Uterus (tissue), 4 donors: ENCODE measurements around the gene FAM13B. TPM values are rescaled to one million over a fixed set of nuclear protein-coding genes. Genes with fewer than 3 reads are reported as not detected.
"Not testable (repeated sequence)": the region's sequence is repeated elsewhere in the genome, so short reads cannot be mapped to it uniquely, and the experiment has no call there.

Experiments used
- DNase-seq, 2 donors: peaks; one replicate each; pipeline ENCODE4 v3.0.0-alpha.2; 2019 to 2020
- H3K27ac ChIP-seq, 2 donors: fragments of 200-600 bp; sonication (generic); 1 replicate in 1 of 2; 2 replicates in 1 of 2; pipeline ENCODE4 v1.5.1; 2016 to 2018
- H3K27me3 ChIP-seq, 2 donors: fragments of 200-600 bp; sonication (generic); one replicate each; pipeline ENCODE4 v1.5.1; 2018 to 2019; ENCODE audit warnings: control low read depth in 1 of 2
- H3K36me3 ChIP-seq, 2 donors: fragments of 200-600 bp; sonication (generic); one replicate each; pipeline ENCODE4 v1.5.1; 2019; ENCODE audit warnings: control low read depth in 1 of 2
- H3K4me1 ChIP-seq, 2 donors: fragments of 200-600 bp; sonication (generic); one replicate each; pipeline ENCODE4 v1.5.1; 2018 to 2019; ENCODE audit warnings: control low read depth in 1 of 2
- H3K4me3 ChIP-seq, 2 donors: fragments of 200-600 bp; sonication (generic); 1 replicate in 1 of 2; 2 replicates in 1 of 2; pipeline ENCODE4 v1.5.1; 2018 to 2019; ENCODE audit warnings: mild to moderate bottlenecking in 1 of 2
- H3K9me3 ChIP-seq, 2 donors: fragments of 200-600 bp; sonication (generic); one replicate each; pipeline ENCODE4 v1.5.1; 2019; ENCODE audit warnings: control low read depth in 1 of 2
- CTCF ChIP-seq, 4 experiments: fragments of 200-600 bp in 2 of 4; fragments of 450-650 bp in 2 of 4; sonication (generic) in 2 of 4; IDR thresholded peaks; one replicate each; pipeline ENCODE4 v1.5.1; 2016 to 2019; ENCODE audit warnings: antibody characterized with exemption in 4 of 4, mild to moderate bottlenecking in 2 of 4, moderate library complexity in 1 of 4
- POLR2A ChIP-seq, 2 donors: fragments of 450-650 bp; IDR thresholded peaks; one replicate each; pipeline ENCODE4 v1.6.1; 2016; ENCODE audit warnings: antibody characterized with exemption in 2 of 2, mild to moderate bottlenecking in 1 of 2, moderate library complexity in 1 of 2
- intact Hi-C: fragments of 100-400 bp; cut with DNase I; formaldehyde crosslinking; loops from one replicate; pipeline ENCODE4 v1.15.1; 2023; ENCODE audit warnings: low total_unique reads
- total RNA-seq, 4 donors: library from RNA; depleted of rRNA in 3 of 4; stranded (reverse); fragments of >200 nt in 3 of 4; gene quantifications; one replicate each; pipeline versions ENCODE4 v1.1.0 to v1.2.4, GENCODE V29; 2014 to 2023
- donor health status: DM: yes; HTN: yes; CAD: no.

FAM13B gene
- total RNA-seq, 4 donors from 2014 or later, result 40.6 to 104 (median 58.1) TPM

GRCh38 chr5:137994556-137994955 is 38.3 kb downstream of the FAM13B start:
- TF ChIP-seq POLR2A (IDR thresholded peaks at IDR 0.05), result no peak
- TF ChIP-seq CTCF (IDR thresholded peaks at IDR 0.05), result no peak
- DNase-seq, result no peak
- H3K27me3 ChIP-seq, result no peaks in the 10 kb centered on the region
- H3K4me1 ChIP-seq, result no peaks in the 10 kb centered on the region
- intact Hi-C loops, result no loop called here
- no peaks in the 10 kb centered on the region for H3K36me3 ChIP-seq
- H3K9me3 ChIP-seq, result no peaks in the 10 kb centered on the region
- no peak overlapping the region for H3K4me3 ChIP-seq
- no peak overlapping the region for H3K27ac ChIP-seq

GRCh38 chr5:137989419-137989818 is 43.5 kb downstream of the FAM13B start:
- Histone ChIP-seq H3K4me1 (peaks cover 0 to 4% of the 10 kb centered on the region in 2 donors), H3K9me3 (no peaks in the 10 kb centered on the region), H3K27ac (no peak overlapping the region), H3K36me3 (no peaks in the 10 kb centered on the region), H3K27me3 (no peaks in the 10 kb centered on the region), H3K4me3 (no peak overlapping the region)
- no peak for TF ChIP-seq POLR2A (IDR thresholded peaks at IDR 0.05)
- TF ChIP-seq CTCF (IDR thresholded peaks at IDR 0.05), result no peak
- intact Hi-C loops, result no loop called here
- no peak for DNase-seq

- DNase-seq, result no peak
- Histone ChIP-seq H3K36me3 (no peaks in the 10 kb centered on the region), H3K9me3 (no peaks in the 10 kb centered on the region), H3K4me1 (no peaks in the 10 kb centered on the region), H3K27ac (no peak overlapping the region), H3K4me3 (no peak overlapping the region), H3K27me3 (no peaks in the 10 kb centered on the region)
- TF ChIP-seq CTCF (IDR thresholded peaks at IDR 0.05) (no peak), POLR2A (IDR thresholded peaks at IDR 0.05) (no peak)
- intact Hi-C loops, result no loop called here
Measured at GRCh38 chr5:137975208-137975607, 57.7 kb downstream of the FAM13B start.

- DNase-seq, intact Hi-C loops, H3K4me3 ChIP-seq, H3K36me3 ChIP-seq, H3K4me1 ChIP-seq, H3K27ac ChIP-seq, H3K27me3 ChIP-seq, H3K9me3 ChIP-seq: not testable (repeated sequence)
Measured at GRCh38 chr5:137970384-137970783, 62.5 kb downstream of the FAM13B start.

- no peaks in the 10 kb centered on the region for H3K27me3 ChIP-seq
- no peaks in the 10 kb centered on the region for H3K4me1 ChIP-seq
- TF ChIP-seq CTCF (IDR thresholded peaks at IDR 0.05) (no peak), POLR2A (IDR thresholded peaks at IDR 0.05) (no peak)
- H3K4me3 ChIP-seq, result no peak overlapping the region
- H3K27ac ChIP-seq, result no peak overlapping the region
- H3K9me3 ChIP-seq, result no peaks in the 10 kb centered on the region
- DNase-seq, result no peak
- intact Hi-C loops, result no loop called here
- no peaks in the 10 kb centered on the region for H3K36me3 ChIP-seq
Measured at GRCh38 chr5:137960819-137961218, 72.1 kb downstream of the FAM13B start.

- no peaks in the 10 kb centered on the region for H3K27me3 ChIP-seq
- intact Hi-C loops, result no loop called here
- no peaks in the 10 kb centered on the region for H3K4me1 ChIP-seq
- H3K36me3 ChIP-seq, result no peaks in the 10 kb centered on the region
- TF ChIP-seq CTCF (IDR thresholded peaks at IDR 0.05), result no peak
- TF ChIP-seq POLR2A (IDR thresholded peaks at IDR 0.05), result no peak
- H3K4me3 ChIP-seq, result no peak overlapping the region
- no peak for DNase-seq
- H3K9me3 ChIP-seq, result no peaks in the 10 kb centered on the region
- H3K27ac ChIP-seq, result no peak overlapping the region
Measured at GRCh38 chr5:137960141-137960540, 72.7 kb downstream of the FAM13B start.
